IMR-90 (cell line): ENCODE results near the gene ADAMTS6. TPM values are rescaled to one million over a fixed set of nuclear protein-coding genes. Genes with fewer than 3 reads are reported as not detected.

Source experiments
- ATAC-seq: fragments of 200-7000 bp; cut with Tn5 transposase; 2 replicates; pipeline ENCODE4 v1.9.1; 2020; ENCODE audit warnings: low read depth, mild to moderate bottlenecking, moderate library complexity
- BruUV-seq: library from RNA; stranded (reverse); fragments of 400-500 nt; replicated peaks from 2 replicates; lab custom pipeline; 2021; lab: Mats Ljungman, UMichigan
- CTCF ChIA-PET: fragments of 300-600 bp; formaldehyde crosslinking; extraction: SDS; loops from one replicate; lab custom pipeline; 2021; ENCODE audit warnings: antibody characterized with exemption; lab: Yijun Ruan, JAX
- POLR2A ChIA-PET: fragments of 300-600 bp; sonication (Branson Sonifier 250); formaldehyde crosslinking; loops from one replicate; lab custom pipeline; 2022; ENCODE audit warnings: antibody characterized with exemption; ENCODE audit not compliant: unreplicated experiment; lab: Charles Lee
- DNase-seq: peaks from one replicate; pipeline ENCODE4 v3.0.0; 2013
- H2AFZ ChIP-seq: replicated peaks from 2 replicates; pipeline ENCODE3; 2013; ENCODE audit warnings: low read length, mild to moderate bottlenecking; ENCODE audit not compliant: poor library complexity
- H2AK5ac ChIP-seq: 2 replicates; pipeline ENCODE4 v1.6.1; 2013; ENCODE audit warnings: low read depth, low read length, inconsistent platforms
- H2AK9ac ChIP-seq: replicated peaks from 2 replicates; pipeline ENCODE3; 2013; ENCODE audit warnings: mild to moderate bottlenecking, low read depth, low read length, moderate library complexity; ENCODE audit not compliant: poor library complexity
- H2BK120ac ChIP-seq: 2 replicates; pipeline ENCODE4 v1.6.1; 2013; ENCODE audit warnings: low read depth, low read length, inconsistent platforms
- H2BK15ac ChIP-seq: 3 replicates; pipeline ENCODE4 v1.6.1; 2013; ENCODE audit warnings: low read depth, low read length, inconsistent platforms
- H2BK20ac ChIP-seq: 2 replicates; pipeline ENCODE4 v1.6.1; 2013; ENCODE audit warnings: low read depth, mild to moderate bottlenecking, inconsistent platforms, low read length, moderate library complexity
- H2BK5ac ChIP-seq: 2 replicates; pipeline ENCODE4 v1.6.1; 2013; ENCODE audit warnings: mild to moderate bottlenecking, low read depth, low read length, inconsistent platforms; ENCODE audit not compliant: poor library complexity, severe bottlenecking
- H3K14ac ChIP-seq: replicated peaks from 2 replicates; pipeline ENCODE4 v1.6.1; 2013; ENCODE audit warnings: low read depth, low read length, inconsistent platforms
- H3K18ac ChIP-seq: 2 replicates; pipeline ENCODE4 v1.6.1; 2013; ENCODE audit warnings: low read depth, low read length, control low read depth
- H3K23ac ChIP-seq: 2 replicates; pipeline ENCODE4 v1.6.1; 2013; ENCODE audit warnings: low read depth, low read length, inconsistent platforms
- H3K27ac ChIP-seq: 2 replicates; pipeline ENCODE4 v1.5.1; 2013; ENCODE audit warnings: mild to moderate bottlenecking, control low read depth, low read length; ENCODE audit not compliant: insufficient read depth
- H3K27me3 ChIP-seq: 2 replicates; pipeline ENCODE4 v1.6.1; 2013; ENCODE audit warnings: low read length; ENCODE audit not compliant: control insufficient read depth, insufficient read depth
- H3K36me3 ChIP-seq: 2 replicates; pipeline ENCODE4 v1.6.1; 2013; ENCODE audit warnings: low read length, mixed read lengths; ENCODE audit not compliant: control insufficient read depth, insufficient read depth
- H3K4ac ChIP-seq: 2 replicates; pipeline ENCODE4 v1.6.1; 2013; ENCODE audit warnings: low read depth, low read length, inconsistent platforms
- H3K4me1 ChIP-seq: 2 replicates; pipeline ENCODE4 v1.6.1; 2013; ENCODE audit warnings: low read length, mixed read lengths; ENCODE audit not compliant: control insufficient read depth, insufficient read depth
- H3K4me2 ChIP-seq: 2 replicates; pipeline ENCODE4 v1.6.1; 2013; ENCODE audit warnings: low read depth, mild to moderate bottlenecking, control low read depth, low read length, moderate library complexity
- H3K4me3 ChIP-seq: 2 replicates; pipeline ENCODE4 v1.5.1; 2013; ENCODE audit warnings: low read depth, mild to moderate bottlenecking, control low read depth, low read length, moderate library complexity; ENCODE audit not compliant: insufficient read depth
- H3K56ac ChIP-seq: 2 replicates; pipeline ENCODE4 v1.6.1; 2013; ENCODE audit warnings: low read length, inconsistent platforms; ENCODE audit not compliant: insufficient read depth; ENCODE audit errors: extremely low read depth
- H3K79me1 ChIP-seq, 2 experiments: 2 replicates each; pipeline ENCODE4 v1.6.1; 2013; ENCODE audit warnings: low read length in 2 of 2, inconsistent platforms in 1 of 2, low read depth in 1 of 2
- H3K9ac ChIP-seq: 2 replicates; pipeline ENCODE4 v1.6.1; 2013; ENCODE audit warnings: low read depth, low read length, control low read depth
- H3K9me1 ChIP-seq: 2 replicates; pipeline ENCODE4 v1.6.1; 2013; ENCODE audit warnings: low read length, inconsistent platforms; ENCODE audit not compliant: insufficient read depth
- H3K9me3 ChIP-seq: 2 replicates; pipeline ENCODE4 v1.6.1; 2013; ENCODE audit warnings: low read length; ENCODE audit not compliant: control insufficient read depth, insufficient read depth
- H4K20me1 ChIP-seq: 2 replicates; pipeline ENCODE4 v1.6.1; 2013; ENCODE audit warnings: low read length, inconsistent platforms; ENCODE audit not compliant: insufficient read depth
- H4K5ac ChIP-seq: 2 replicates; pipeline ENCODE4 v1.6.1; 2013; ENCODE audit warnings: mild to moderate bottlenecking, low read depth, low read length, control low read depth
- H4K8ac ChIP-seq, 2 experiments: 2 replicates each; pipeline ENCODE4 v1.6.1; 2013; ENCODE audit warnings: low read depth in 2 of 2, low read length in 2 of 2, control low read depth in 1 of 2, inconsistent platforms in 1 of 2
- H4K91ac ChIP-seq: 2 replicates; pipeline ENCODE4 v1.6.1; 2013; ENCODE audit warnings: low read depth, low read length, inconsistent platforms; ENCODE audit not compliant: insufficient read depth
- CEBPB ChIP-seq: IDR thresholded peaks from 2 replicates; pipeline ENCODE4 v1.6.1; 2012; ENCODE audit warnings: low read depth, low read length, improper control_type of control experiment
- MAFK ChIP-seq: IDR thresholded peaks from 2 replicates; pipeline ENCODE4 v1.6.1; 2012; ENCODE audit warnings: low read depth, low read length, improper control_type of control experiment
- MAZ ChIP-seq: IDR thresholded peaks from 2 replicates; pipeline ENCODE4 v1.6.1; 2012; ENCODE audit warnings: low read depth, mild to moderate bottlenecking, low read length, improper control_type of control experiment, moderate library complexity, borderline replicate concordance
- RCOR1 ChIP-seq: IDR thresholded peaks from 2 replicates; pipeline ENCODE4 v1.6.1; 2012; ENCODE audit warnings: mild to moderate bottlenecking, low read length, improper control_type of control experiment; ENCODE audit not compliant: insufficient replicate concordance
- WGBS, 2 experiments: methylation state at CpG; one replicate each; pipeline versions ENCODE4 v1.1.5 to v1.1.7; 2013; ENCODE audit warnings: missing lambda C conversion rate in 2 of 2; ENCODE audit not compliant: insufficient read length in 1 of 2; ENCODE audit errors: extremely low coverage in 2 of 2; 5-methylcytosine and 5-hydroxymethylcytosine counted together
- dilution Hi-C: fragments of 300-500 bp; cut with HindIII; formaldehyde crosslinking; loops from one replicate; pipeline ENCODE4 v1.14.3; 2018; ENCODE audit warnings: low sequenced_read_pairs; ENCODE audit not compliant: unreplicated experiment
- in situ Hi-C: fragments of 300-500 bp; cut with MboI; formaldehyde crosslinking; loops from 3 replicates; pipeline ENCODE4 v1.14.3; 2019; ENCODE audit warnings: low sequenced_read_pairs, inconsistent platforms, mixed read lengths
- intact Hi-C: fragments of 100-400 bp; cut with micrococcal nuclease; formaldehyde crosslinking; loops from 2 replicates; pipeline ENCODE4 v1.10.0; 2022
- polyA plus RNA-seq, 3 experiments: library from polyadenylated mRNA; depleted of rRNA; stranded (reverse); fragments of >200 nt; gene quantifications; 2 replicates each; pipeline ENCODE4 v1.2.3, GENCODE V29; 2012; ENCODE audit warnings: low replicate concordance in 1 of 3
- total RNA-seq: library from RNA; depleted of rRNA; stranded (reverse); fragments of >200 nt; gene quantifications from 2 replicates; pipeline ENCODE4 v1.2.3, GENCODE V29; 2012

The ADAMTS6 gene
- total and polyA plus RNA-seq, 2 of the 4 experiments (the other 2 are of a cell fraction) = 23.9 to 173 TPM

- H2AFZ ChIP-seq = no peak overlapping the region
- BruUV-seq = no TSS peak
- no peak overlapping the region for H2AK9ac ChIP-seq
- in situ Hi-C loops = no loop called here
- peaks cover 9% of the 10 kb centered on the region; the same call in 1 of the 2 replicates for H3K4me1 ChIP-seq
- TF ChIP-seq MAFK (no peak), CEBPB (no peak), MAZ (no peak), RCOR1 (no peak)
- POLR2A ChIA-PET = no interaction called here
- H3K9me3 ChIP-seq = 0 out of 2 replicates have a peak, but pooled peaks cover 3% of the 10 kb centered on the region
- no peak overlapping the region for H3K4me3 ChIP-seq
- H3K14ac ChIP-seq = peak overlapping the region; percentile 65
- dilution Hi-C loops = no loop called here
- H2BK20ac ChIP-seq = peak overlapping the region; percentile 68; the same call in 1 of the 2 replicates
- H4K8ac ChIP-seq = peak overlapping the region in 1 of 2 experiments; percentile 53; a peak in 1 of 4 replicates
- H2BK120ac ChIP-seq = peak overlapping the region; percentile 48; the same call in 1 of the 2 replicates
- H3K27ac ChIP-seq = no peak overlapping the region
- H2BK15ac ChIP-seq = peak overlapping the region; percentile 24; the same call in 2 of the 3 replicates
- peak overlapping the region; percentile 43; the same call in 1 of the 2 replicates for H3K23ac ChIP-seq
- WGBS, 2 experiments = no CpG with 5 or more reads among the region's 1 CpG
- H4K5ac ChIP-seq = peak overlapping the region; percentile 59; the same call in 1 of the 2 replicates
- no peak overlapping the region for H2AK5ac ChIP-seq
- no peaks in the 10 kb centered on the region for H4K20me1 ChIP-seq
- CTCF ChIA-PET = interaction anchor here (0.7 kb wide), 1 partner anchor 113 kb away, joined by 3 read pairs; no protein-coding TSS in a partner anchor
- no peaks in the 10 kb centered on the region for H3K27me3 ChIP-seq
- peak overlapping the region; percentile 2; the same call in 1 of the 2 replicates for H3K4ac ChIP-seq
- H2BK5ac ChIP-seq = peak overlapping the region; percentile 88
- no peak overlapping the region for H3K4me2 ChIP-seq
- H3K9me1 ChIP-seq = peaks cover 5% of the 10 kb centered on the region
- intact Hi-C loops = loop anchor here (5.0 to 10.0 kb wide), 2 partner anchors 116 to 183 kb away; no protein-coding TSS in a partner anchor
- no peak for DNase-seq
- peaks cover 2% of the 10 kb centered on the region for H3K36me3 ChIP-seq
- H3K18ac ChIP-seq = peak overlapping the region; percentile 60; the same call in 1 of the 2 replicates
- no peak overlapping the region for H3K56ac ChIP-seq
- H3K79me1 ChIP-seq = peaks cover 9 to 25% of the 10 kb centered on the region in 2 experiments; a peak in 3 of 4 replicates
- ATAC-seq = no peak
- peak overlapping the region; percentile 51 for H4K91ac ChIP-seq
- no peak overlapping the region for H3K9ac ChIP-seq
These were observed 173.8 kb downstream of the ADAMTS6 start for GRCh38 chr5:65307931-65308330.
